Medulla oblongata (tissue), 1 donor: ENCODE measurements around the gene LILRB4.
A peak's percentile ranks its signal among the peaks of the same experiment; 100 is the strongest.
"Not testable (repeated sequence)": the region's sequence is repeated elsewhere in the genome, so short reads cannot be mapped to it uniquely, and the experiment has no call there.

Experiments
- DNase-seq: peaks from one replicate; pipeline ENCODE4 v3.0.0-alpha.2; 2015; ENCODE audit errors: extremely low spot score

The LILRB4 gene

DNA sequence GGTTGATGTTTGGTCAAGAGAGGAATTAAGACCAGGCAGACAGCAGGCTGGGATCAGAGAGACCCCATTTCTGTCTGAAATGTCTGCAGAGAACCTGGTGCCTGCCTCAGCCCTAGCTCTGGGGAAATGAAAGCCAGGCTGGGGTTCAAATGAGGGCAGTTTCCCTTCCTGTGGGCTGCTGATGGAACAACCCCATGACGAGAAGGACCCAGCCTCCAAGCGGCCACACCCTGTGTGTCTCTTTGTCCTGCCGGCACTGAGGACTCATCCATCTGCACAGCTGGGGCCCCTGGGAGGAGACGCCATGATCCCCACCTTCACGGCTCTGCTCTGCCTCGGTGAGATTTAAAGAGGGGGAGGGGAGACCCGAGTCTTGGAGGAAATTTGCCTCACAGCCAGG is at the start of gene LILRB4:
LILRB4 (plus strand) TSS at position 256 of the 400 bp plus-strand sequence; CDS start at position 305, 49 bp downstream.
- DNase-seq = peak; percentile 65

DNA sequence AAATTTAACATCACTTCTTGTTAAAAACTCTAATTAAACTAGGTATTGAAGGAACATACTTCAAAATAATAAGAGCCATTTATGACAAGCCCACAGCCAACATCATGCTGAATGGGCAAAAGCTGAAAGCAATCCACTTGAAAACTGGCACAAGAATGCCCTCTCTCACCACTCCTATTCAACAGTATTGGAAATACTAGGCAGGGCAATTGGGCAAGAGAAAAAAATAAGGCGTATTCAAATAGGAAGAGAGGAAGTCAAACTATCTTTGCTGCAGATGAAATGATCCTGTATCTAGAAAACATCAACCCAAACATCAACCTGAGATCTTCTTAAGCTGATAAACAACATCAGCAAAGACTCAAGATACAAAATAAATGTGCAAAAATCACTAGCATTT is 48.1 kb upstream of the LILRB4 start:
- no peak for DNase-seq

DNA sequence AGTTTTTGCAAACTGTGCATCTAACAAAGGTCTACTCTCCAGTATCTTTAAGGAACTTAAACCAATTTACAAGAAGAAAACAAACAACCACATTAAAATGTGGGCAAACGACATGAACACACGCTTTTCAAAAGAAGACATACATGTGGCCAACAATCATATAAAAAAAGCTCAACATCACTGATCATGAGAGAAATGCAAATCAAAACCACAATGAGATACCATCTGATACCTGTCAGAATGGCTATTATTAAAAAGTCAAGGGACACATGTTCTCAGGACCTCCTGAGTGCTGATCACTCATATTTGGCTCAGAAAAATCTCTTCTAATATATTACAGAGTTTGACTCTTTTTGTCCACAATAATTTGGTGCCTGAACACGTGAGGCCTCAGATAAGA is 46.7 kb upstream of the LILRB4 start:
- DNase-seq = no peak

DNA sequence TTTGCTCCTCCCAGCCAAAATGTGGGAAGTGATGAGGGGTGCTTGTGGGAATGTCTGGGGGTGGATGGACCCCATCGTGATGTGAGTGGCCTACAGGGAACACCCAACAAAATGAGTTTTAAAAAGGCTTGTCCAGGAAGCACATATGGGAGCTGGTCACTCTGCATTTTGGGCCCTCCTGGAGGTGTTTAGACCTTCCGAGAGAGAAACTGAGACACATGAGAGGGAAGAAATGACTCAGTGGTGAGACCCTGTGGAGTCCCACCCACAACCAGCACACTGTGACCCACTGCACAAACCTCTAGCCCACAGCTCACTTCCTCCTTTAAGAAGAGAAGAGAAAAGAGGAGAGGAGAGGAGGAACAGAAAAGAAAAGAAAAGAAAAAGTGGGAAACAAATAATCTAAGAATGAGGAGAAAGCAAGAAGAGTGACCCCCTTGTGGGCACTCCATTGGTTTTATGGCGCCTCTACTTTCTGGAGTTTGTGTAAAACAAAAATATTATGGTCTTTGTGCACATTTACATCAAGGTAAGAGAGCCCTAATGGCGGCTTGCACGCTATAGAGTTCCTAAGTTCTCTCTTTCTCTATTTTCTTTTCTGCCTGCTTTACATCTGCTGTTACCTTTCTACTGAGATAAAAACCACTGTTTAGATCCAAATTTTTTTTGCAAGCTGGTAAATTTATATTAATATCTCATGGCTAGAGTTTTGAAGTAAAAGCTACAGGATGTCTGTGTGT is 45.8 kb upstream of the LILRB4 start:
- DNase-seq = peak; percentile 39

DNA sequence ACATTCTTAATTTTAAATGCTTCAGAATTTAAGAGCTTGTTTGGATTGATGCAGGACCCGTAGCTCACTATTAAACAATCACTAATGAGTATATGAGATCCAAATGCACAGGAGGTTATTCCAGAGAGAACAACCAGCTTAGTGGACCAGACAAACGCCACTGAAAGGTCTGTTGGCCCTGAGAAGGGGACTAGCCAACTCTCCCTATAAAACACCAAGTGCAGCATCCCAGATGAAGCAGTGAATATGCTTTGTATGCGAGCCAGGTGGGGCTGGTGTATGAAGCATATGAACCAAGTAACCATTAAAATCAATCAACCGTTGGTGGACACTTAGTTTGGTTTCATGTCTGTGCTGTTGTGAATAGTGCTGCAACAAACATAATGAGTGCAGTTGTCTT is 42.3 kb upstream of the LILRB4 start:
- DNase-seq = no peak

DNA sequence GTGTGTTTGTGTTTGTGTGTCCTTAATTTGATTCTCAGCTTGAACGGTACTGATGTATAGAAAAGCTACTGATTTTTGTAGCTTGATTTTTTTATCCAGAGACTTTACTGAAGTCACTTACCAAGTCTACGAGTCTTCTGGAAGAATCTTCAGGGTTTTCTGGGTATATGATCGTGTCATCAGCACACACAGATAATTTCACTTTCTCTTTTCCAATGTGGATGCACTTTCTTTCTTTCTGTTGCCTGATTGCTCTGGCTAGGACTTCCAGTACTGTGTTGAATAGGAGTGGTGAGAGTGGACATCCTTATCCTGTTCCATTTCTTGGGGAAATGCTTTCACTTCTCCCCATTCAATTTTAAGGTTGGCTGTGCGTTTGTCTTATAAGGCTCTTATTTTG is 40.4 kb upstream of the LILRB4 start:
- peak; percentile 7 for DNase-seq

DNA sequence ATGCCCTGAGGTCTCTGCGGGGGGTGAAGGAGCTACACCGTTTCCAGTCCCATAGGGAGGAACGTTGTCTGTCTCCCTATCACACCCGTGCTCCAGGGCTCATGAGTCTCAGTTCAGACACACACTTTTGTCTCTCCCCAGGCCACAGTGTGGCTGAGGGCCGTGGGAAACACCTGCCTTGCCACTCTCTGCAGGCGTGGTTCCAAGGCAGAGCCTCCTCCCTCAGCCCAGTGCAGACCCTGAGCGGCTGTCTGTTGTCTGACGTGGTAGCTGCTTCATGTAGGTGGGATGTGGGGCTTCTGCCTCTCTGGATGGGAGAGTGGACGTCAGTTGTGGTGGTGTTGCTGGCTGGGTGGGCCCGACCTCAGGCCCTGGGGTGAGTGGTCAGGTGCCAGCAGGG is 38.6 kb upstream of the LILRB4 start:
- not testable (repeated sequence) for DNase-seq

DNA sequence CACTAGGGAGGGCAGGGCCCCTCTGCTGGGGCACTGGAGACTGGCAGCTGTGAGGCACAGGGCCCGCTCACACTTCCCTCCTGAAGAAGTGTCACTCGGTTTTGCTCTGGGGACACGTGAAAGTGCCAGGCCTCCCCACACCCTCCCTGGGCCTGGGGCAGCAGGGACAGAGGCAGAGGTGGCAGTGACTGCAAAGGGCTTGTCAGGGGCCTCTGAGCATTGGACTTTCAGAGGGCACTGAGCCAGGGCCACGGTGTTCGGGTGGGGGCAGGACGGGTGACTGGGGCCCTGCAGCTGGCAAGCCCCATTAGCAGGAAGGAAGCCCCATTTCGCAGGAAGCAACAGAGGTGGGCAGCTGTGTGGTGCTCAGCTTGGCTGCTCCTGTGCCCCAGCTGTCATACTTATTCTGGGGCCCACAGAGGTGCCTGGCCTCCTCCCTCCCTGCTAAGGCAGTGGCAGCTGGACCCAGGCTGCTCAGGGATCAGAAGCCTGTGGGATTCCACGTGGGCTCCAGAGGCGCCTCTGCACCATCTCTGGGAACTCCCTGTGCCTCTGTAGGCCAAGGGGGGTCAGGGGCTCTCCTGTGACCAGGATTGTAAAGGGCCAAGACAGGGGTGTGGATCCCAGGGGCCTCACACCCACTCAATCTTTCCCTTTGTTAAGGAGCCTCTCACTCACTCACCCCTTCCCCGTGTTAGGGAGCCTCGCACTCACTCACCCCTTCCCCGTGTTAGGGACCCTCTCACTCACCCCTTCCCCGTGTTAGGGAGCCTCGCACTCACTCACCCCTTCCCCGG is 37.7 kb upstream of the LILRB4 start:
- not testable (repeated sequence) for DNase-seq

DNA sequence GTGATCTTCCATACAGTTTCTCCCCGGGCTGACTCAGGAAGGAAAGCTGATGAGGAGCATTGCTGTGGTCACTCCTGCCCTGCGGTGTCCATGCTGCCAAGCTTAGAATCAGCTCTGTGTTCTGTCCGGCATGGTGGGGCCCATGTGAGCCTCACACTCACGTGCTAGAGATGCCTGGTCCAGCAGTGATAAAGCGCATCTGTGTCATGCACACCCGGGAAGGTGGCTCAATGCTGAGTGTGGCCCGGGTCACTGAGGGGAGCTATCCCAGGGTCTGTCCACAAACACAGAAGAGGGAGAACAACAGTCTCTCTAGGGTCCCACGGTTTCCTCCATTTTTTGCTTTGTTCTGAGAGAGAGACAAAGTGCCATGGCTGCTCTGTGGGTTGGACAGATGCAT is 36.0 kb upstream of the LILRB4 start:
- DNase-seq = no peak

DNA sequence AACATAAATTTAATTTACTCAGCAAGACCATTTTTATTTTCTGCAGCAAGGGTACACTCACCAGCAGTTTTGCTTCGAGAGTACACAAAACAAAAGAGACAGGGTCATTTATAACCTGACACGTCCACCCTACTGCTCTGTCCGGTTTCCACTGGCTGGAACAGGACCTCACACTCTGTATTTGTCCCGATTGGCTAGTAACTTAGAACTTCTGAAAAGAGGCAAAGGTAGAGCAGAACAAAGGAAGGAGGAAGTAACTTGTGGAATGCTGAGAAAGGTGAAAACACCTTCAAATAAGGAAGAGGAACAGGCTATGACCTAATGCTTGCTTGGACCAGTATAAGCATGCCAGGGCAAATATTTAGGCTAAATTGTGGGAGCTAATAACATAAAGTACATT is 34.9 kb upstream of the LILRB4 start:
- DNase-seq = not testable (repeated sequence)

DNA sequence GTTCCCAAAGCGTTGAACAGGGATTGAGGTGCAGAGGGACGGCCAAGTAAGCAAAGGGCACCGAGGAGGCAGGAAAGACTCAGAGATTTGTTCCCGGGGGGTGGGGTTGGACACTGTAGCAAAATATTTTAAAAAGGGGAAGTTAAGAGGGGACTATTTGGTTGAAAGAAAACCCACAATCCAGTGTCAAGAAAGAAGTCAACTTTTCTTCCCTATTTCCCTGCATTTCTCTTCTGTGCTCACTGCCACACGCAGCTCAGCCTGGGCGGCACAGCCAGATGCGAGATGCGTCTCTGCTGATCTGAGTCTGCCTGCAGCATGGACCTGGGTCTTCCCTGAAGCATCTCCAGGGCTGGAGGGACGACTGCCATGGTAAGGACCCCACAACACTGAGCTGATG is 32.5 kb upstream of the LILRB4 start, which contains the start of gene LILRB1:
LILRB1 (plus strand) TSS at position 223 of the 400 bp plus-strand sequence. CDS start 590 bp downstream, outside the sequence.
- peak; percentile 41 for DNase-seq

DNA sequence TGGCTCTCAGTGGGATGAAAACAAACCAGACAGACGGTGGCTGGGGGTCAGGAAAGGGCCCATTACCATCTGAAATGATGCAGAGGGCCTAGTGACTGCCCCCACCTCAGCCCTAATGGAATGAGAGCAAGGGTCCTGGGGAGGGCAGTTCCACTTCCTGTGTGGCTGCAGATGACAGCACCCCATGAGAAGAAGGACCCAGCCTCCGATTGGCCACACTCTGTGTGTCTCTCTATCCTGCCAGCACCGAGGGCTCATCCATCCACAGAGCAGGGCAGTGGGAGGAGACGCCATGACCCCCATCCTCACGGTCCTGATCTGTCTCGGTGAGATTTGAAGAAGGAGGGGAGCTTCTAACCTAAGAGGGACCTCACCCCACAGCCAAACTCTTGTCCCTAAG is 32.0 kb upstream of the LILRB4 start:
- no peak for DNase-seq

DNA sequence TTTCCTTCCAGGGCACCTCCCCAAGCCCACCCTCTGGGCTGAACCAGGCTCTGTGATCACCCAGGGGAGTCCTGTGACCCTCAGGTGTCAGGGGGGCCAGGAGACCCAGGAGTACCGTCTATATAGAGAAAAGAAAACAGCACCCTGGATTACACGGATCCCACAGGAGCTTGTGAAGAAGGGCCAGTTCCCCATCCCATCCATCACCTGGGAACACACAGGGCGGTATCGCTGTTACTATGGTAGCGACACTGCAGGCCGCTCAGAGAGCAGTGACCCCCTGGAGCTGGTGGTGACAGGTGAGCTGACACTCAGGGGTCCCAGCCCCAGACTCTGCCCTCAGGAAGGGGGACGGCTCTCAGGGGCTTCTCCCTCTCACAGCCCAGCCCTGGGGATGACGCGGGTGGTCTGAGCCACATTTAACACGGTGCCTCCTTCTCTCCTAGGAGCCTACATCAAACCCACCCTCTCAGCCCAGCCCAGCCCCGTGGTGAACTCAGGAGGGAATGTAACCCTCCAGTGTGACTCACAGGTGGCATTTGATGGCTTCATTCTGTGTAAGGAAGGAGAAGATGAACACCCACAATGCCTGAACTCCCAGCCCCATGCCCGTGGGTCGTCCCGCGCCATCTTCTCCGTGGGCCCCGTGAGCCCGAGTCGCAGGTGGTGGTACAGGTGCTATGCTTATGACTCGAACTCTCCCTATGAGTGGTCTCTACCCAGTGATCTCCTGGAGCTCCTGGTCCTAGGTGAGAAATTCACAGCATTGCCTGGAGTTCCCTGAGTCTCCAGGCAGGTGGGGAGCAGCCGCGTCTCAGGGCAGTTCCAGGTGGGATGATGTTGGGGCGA is 31.1 kb upstream of the LILRB4 start:
- DNase-seq = not testable (repeated sequence)

DNA sequence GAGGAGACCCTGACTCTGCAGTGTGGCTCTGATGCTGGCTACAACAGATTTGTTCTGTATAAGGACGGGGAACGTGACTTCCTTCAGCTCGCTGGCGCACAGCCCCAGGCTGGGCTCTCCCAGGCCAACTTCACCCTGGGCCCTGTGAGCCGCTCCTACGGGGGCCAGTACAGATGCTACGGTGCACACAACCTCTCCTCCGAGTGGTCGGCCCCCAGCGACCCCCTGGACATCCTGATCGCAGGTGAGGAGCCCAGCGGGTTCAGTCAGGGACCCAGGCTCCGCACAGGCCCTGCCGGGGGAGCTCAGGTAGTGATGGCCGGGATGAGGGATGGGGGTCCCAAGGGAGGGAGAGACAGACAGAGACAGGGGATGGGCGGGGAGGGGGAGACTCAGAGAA is 30.3 kb upstream of the LILRB4 start:
- DNase-seq = not testable (repeated sequence)

DNA sequence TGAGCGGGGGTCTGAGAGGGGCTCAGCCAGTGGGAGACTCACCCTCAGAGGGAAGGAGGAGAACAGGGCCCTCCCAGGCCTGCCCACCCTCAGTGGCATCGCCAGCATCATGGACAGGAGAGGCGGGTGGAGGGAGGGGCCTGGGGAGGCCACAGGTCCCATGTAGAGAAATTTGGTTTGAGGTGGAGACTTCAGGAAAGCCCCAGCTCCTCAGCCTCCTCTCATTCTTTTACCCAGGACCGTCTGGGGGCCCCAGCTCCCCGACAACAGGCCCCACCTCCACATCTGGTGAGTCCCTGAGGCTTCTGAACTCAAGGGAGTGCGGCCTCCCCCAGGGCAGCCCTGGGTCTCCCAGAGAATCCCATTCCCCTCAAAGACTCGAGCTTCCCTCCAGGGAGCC is 29.4 kb upstream of the LILRB4 start:
- DNase-seq = no peak

DNA sequence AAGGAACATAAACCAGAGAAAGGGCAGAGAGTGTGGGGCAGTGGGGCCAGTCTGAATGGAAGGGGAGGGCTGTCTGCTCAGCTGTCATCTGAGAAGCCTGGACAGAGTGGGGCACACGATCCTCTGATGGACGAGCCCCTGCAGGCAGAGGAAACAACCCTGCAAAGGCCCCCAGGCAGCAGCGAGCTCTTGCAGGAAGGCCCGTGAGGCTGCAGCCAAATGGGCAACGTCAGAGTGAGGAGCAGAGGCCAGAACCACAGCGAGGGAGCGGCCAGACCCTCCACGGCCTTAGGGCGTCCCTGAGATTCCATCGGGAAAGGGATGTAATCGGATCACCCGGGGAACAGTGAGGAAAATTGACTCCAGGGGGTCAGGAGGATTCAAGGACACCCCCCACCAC is 26.7 kb upstream of the LILRB4 start:
- not testable (repeated sequence) for DNase-seq

DNA sequence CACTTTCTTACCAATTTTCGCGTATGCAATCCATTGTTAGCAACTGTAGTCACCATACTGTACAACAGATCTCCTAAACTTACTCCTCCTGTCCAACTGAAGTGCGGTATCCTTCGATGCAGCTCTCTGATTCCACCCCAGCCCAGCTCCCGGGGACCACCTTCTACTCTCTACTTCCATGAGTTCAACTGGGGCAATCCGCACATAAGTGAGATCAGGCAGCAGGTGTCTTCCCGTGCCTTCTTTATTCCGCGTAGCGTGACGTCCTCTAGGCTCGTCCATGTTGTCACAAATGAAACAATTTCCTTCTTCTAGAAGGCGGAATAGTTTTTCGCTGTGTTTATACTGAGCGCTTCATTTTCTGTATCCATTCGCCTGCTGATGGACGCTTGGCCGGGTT is 24.1 kb upstream of the LILRB4 start:
- no peak for DNase-seq

DNA sequence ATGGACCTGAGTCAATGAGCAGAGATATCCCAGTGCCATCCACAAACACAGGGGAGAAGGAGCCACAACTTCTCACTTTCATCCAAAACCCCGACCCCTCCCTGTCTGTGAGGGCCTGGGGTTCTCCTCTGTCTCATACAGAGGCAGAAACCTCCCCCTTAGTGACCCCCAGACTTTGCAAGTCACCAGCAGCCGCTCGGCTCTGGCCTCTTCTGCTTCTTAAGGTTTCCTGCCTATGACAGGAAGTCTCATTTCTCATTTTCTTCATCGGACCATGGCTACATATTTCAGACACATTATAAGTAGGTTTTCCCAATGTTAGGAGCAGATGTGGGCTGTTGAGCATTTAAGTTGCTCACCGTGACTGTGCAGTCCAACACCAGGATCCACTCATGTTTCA is 19.8 kb upstream of the LILRB4 start:
- DNase-seq = not testable (repeated sequence)

DNA sequence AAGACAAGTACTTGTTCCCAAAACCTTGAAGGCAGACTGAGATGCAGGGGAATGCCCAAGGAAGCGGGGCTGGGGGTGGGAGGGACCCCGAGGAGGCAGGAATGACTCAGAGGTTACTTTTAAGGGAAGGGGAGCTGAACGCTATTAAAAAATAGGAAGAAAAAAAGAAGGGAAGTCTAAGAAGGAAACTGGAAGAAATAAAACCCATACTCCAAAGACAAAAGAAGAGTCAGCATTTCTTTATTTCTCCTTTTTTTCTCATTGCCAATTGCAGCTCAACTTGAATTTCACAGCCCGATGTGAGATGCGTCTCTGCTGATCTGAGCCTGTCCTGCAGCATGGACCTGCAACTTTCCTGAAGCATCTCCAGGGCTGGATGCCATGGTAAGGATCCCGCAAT is 19.2 kb upstream of the LILRB4 start:
- DNase-seq = not testable (repeated sequence)

DNA sequence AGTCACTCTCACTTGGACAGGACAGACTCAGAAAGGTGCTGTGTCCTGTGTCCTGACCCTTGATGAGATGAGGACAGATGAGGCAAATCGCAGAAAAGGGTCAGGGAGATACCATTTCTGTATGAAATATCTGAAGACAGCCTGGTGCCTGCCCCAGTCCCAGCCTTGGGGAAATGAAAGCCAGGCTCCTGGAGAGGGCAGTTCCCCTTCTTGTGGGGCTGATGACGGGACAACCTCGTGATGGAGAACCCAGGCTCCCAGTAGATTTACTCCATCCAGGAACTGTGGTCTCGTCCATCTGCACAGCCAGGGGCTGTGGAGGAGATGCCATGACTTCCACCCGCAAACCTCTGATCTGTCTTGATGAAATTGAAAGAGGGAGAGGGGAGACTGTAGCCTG is 18.7 kb upstream of the LILRB4 start:
- DNase-seq = peak; percentile 66

DNA sequence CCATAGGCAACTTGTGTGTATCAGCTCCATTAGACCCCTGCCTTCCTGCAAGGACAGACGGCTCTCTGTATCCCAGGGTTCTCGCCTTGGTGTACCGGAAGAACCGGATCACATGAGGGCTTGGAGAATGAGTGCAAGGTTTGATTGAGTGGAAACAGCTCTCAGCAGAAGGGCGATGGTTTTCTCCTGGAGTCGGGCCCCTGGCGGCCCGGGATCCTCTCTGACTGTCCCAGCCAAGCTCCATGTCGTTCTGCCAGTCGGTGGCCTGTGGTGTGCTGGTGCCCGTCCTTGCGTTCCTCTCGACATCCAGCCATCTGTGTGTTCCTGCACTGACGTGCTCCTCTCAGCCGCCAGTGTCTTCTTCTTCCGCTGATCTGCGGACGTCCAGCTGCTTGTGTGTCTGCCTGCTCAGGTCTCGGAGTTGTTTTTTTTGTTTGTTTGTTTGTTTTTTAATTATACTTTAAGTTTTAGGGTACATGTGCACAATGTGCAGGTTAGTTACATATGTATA is 16.4 kb upstream of the LILRB4 start:
- no peak for DNase-seq

DNA sequence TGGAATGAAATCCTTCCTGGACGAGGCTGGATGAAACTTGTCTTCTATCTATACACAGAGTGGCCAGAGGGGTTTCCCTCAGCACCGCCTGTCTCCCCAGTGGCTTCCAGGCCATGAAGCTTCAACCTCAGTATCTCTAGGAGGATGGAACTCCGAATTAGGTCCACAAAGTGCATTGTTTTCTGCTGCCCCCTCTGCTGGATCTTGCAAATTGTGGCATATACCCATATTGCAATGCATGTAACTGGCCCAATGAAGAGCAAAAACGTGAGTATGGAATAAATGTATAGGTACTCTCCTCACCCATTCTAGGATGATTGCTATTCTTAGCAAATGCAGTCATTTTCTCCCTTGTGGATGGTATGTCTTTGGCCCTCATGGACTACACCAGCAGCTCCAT is 14.7 kb upstream of the LILRB4 start:
- no peak for DNase-seq
